ENCODE measurements around the gene CCDC177. TPM values are rescaled to one million over a fixed set of nuclear protein-coding genes. Genes with fewer than 3 reads are reported as not detected.
"Not testable (repeated sequence)": the region's sequence is repeated elsewhere in the genome, so short reads cannot be mapped to it uniquely, and the experiment has no call there.

The CCDC177 gene
- total RNA-seq, 1 donor from 2014 or later = 0.22 TPM

DNA sequence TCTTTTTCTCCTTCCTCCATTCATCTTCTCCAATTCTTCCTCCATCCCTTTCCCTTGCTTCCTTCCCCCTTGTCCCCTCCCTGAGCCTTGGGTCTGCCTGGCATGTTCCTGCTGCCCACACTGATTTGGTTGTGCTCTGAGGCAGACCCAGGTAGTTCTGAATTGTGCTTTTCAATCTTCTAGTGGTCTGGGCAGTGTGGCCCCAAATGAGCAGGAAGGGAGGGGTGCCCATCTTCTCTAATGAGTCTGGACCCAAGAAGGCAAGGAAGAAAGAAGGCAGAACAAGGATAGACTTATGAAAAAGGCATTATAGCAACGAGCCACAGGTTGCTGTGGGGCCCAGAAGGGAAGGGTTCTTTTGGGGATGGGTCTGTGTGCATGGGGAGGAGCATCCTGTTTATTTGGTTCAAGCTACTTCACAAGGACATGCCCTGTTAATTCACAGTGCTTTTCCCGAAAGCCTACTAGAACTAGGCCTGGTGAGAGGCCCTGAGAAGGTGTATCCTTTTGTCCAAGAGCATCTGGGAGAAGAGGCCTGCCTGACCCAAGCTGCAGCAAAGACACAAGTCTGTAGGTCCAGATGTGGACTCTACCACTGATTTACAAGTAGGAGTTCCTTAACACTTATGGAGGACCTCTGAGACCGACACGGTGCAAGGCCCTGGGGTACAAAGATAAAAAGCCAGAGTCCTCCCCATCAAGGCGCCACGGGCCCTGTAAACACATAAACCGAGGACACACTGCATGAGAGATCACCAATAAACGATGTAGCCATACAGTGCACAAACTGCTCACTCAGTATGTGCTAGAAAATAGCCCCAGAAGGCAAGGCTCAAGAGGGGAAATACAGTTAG lies 35.6 kb upstream of the CCDC177 start:
- Mint-ChIP-seq H3K36me3 (ENCODE audit: insufficient read depth) (no peaks in the 10 kb centered on the region), H3K4me3 (ENCODE audit: low read depth) (peak overlapping the region; percentile 77), H3K27ac (peak overlapping the region; percentile 93), H3K4me1 (ENCODE audit: low read depth) (peaks cover 45% of the 10 kb centered on the region), H3K9me3 (ENCODE audit: low read depth) (no peaks in the 10 kb centered on the region), H3K27me3 (no peaks in the 10 kb centered on the region)
- TF ChIP-seq, protein P1, sequence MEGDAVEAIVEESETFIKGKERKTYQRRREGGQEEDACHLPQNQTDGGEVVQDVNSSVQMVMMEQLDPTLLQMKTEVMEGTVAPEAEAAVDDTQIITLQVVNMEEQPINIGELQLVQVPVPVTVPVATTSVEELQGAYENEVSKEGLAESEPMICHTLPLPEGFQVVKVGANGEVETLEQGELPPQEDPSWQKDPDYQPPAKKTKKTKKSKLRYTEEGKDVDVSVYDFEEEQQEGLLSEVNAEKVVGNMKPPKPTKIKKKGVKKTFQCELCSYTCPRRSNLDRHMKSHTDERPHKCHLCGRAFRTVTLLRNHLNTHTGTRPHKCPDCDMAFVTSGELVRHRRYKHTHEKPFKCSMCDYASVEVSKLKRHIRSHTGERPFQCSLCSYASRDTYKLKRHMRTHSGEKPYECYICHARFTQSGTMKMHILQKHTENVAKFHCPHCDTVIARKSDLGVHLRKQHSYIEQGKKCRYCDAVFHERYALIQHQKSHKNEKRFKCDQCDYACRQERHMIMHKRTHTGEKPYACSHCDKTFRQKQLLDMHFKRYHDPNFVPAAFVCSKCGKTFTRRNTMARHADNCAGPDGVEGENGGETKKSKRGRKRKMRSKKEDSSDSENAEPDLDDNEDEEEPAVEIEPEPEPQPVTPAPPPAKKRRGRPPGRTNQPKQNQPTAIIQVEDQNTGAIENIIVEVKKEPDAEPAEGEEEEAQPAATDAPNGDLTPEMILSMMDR (IDR thresholded peaks at IDR 0.05; ENCODE audit: unreplicated experiment) = no peak
- DNase-seq (ENCODE audit: low spot score, unreplicated experiment) = no peak

DNA sequence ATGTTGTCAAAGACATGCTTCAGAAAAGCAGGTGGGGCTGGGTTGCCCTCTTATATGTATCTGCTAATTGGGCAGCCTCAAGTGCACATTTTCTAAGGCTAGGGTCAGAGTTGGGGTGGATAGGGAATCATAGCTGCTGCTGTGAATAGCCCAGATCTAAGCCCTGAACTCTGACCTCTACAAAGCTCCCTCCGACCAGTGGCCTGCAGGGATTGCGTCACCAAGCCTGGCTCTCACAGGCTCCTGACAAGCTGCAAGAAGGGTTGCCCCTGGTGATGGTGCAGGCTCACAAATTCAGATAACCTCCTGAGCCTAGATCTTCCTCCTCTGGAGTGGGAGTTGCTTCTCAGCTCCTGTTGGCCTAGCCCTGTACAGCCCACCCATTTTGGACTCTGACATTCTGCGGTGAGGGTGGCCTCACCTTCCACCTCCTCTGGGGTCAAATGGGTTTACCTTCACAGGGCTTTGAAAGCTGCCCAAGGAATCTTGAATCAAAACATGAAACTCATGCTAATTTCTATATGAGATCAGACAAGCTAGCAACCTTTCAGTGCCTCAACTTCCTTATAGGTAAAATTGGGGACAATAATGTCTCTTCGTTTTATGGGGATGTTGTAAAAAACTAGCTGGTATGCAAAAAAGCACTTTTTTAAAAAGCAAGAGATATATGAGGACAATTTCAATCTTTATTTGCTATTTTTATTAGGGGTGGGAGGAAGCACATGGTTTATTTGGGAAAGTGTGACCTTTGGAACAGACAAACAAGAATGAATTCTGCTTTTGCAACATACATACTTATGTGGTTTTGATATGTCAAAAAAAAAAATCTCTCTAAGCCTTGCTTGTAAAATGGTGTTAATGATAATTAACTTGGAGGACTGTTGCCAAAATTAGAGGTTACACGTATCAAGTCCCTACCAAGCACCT lies 31.9 kb upstream of the CCDC177 start:
- no peaks in the 10 kb centered on the region for H3K36me3 Mint-ChIP-seq (ENCODE audit: insufficient read depth)
- H3K4me1 Mint-ChIP-seq (ENCODE audit: low read depth) = peaks cover 21% of the 10 kb centered on the region
- H3K27ac Mint-ChIP-seq = no peak overlapping the region
- TF ChIP-seq, protein P1 (IDR thresholded peaks at IDR 0.05; ENCODE audit: unreplicated experiment) = no peak
- no peak overlapping the region for H3K4me3 Mint-ChIP-seq (ENCODE audit: low read depth)
- no peaks in the 10 kb centered on the region for H3K9me3 Mint-ChIP-seq (ENCODE audit: low read depth)
- H3K27me3 Mint-ChIP-seq = no peaks in the 10 kb centered on the region
- DNase-seq (ENCODE audit: low spot score, unreplicated experiment) = peak; percentile 14

DNA sequence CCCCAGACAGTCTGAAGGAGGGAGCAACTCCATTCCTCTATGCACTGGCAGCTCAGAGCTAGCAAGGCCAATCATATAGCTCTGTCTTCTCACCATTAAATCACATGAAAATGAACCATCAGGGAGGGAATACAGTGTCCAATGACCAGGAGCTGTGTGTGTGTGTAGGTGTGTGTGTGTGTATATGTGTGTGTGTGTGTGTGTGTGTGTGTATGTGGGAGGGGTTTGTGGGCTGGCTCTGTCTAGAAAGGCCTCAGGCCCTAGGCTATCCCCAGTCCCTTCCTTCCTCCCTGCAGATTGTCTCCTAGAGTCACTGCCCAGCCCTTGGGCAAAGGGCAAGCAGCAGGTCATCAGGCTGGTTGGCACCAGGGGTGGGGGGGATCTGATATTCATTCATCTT lies 31.1 kb upstream of the CCDC177 start:
- H3K9me3 Mint-ChIP-seq (ENCODE audit: low read depth) = no peaks in the 10 kb centered on the region
- H3K36me3 Mint-ChIP-seq (ENCODE audit: insufficient read depth) = no peaks in the 10 kb centered on the region
- peaks cover 19% of the 10 kb centered on the region for H3K4me1 Mint-ChIP-seq (ENCODE audit: low read depth)
- H3K27me3 Mint-ChIP-seq = no peaks in the 10 kb centered on the region
- TF ChIP-seq, protein P1 (IDR thresholded peaks at IDR 0.05; ENCODE audit: unreplicated experiment) = no peak
- no peak overlapping the region for H3K27ac Mint-ChIP-seq
- no peak overlapping the region for H3K4me3 Mint-ChIP-seq (ENCODE audit: low read depth)
- no peak for DNase-seq (ENCODE audit: low spot score, unreplicated experiment)

DNA sequence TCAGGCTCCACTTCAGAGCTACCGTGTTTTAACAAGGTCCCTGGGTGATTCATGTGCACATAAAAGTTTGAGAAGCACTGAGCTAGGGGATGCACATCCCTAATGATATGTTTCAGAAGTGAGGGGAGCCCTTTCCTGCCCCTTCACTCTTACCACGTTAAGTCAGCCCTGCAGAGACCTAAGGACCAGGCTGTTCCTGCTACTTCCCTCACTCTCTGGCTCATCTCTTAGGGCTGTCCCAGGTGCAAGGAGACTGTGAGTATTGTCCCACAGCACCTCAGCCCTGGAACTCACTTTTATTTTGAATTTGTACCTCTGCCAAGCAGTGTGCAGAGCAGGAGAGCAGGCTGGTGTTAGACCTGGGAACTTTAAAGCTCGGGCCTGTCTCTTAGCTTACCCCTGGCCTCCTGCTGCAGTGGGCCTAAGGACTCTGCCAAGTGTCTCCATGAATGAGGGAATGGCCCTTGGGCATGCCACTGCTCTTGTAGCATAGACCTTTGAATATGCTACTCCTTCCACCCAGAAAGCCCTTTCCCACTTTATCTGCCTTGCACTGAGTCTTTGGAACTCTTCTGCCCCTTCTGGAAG lies 25.7 kb upstream of the CCDC177 start:
- no peak overlapping the region for H3K4me3 Mint-ChIP-seq (ENCODE audit: low read depth)
- H3K27me3 Mint-ChIP-seq = no peaks in the 10 kb centered on the region
- no peak for DNase-seq (ENCODE audit: low spot score, unreplicated experiment)
- no peak overlapping the region for H3K27ac Mint-ChIP-seq
- TF ChIP-seq, protein P1 (IDR thresholded peaks at IDR 0.05; ENCODE audit: unreplicated experiment) = no peak
- H3K36me3 Mint-ChIP-seq (ENCODE audit: insufficient read depth) = no peaks in the 10 kb centered on the region
- no peaks in the 10 kb centered on the region for H3K9me3 Mint-ChIP-seq (ENCODE audit: low read depth)
- no peaks in the 10 kb centered on the region for H3K4me1 Mint-ChIP-seq (ENCODE audit: low read depth)

DNA sequence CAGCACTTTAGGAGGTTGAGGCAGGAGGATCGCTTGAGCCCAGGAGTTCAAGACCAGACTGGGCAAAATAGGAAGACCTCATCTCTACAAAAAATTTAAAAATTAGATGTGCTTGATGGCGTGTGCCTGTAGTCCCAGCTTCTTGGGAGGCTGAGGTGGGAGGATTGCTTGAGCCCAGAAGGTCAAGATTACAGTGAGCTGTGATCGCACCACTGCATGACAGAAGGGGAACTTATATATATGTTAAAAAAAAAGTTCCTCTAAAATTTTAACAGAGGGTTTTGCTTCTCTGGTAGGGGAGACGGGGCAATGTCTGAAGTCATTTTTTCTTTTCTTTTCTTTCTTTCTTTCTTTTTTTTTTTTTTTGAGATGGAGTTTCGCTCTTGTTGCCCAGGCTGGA lies 24.8 kb upstream of the CCDC177 start:
- DNase-seq (ENCODE audit: low spot score, unreplicated experiment); H3K36me3 Mint-ChIP-seq (ENCODE audit: insufficient read depth): not testable (repeated sequence)

More for the DNA sequence above, 24.8 kb upstream of the CCDC177 start:
- H3K4me1 Mint-ChIP-seq (ENCODE audit: low read depth); H3K27me3 Mint-ChIP-seq; H3K4me3 Mint-ChIP-seq (ENCODE audit: low read depth); H3K9me3 Mint-ChIP-seq (ENCODE audit: low read depth); H3K27ac Mint-ChIP-seq: not testable (repeated sequence)

All from progenitor cell of endocrine pancreas (in vitro differentiated cells).